Mesendoderm (in vitro differentiated cells): ENCODE data around the gene MAD1L1.

Experiments
- DNase-seq: peaks from one replicate; pipeline ENCODE4 v3.0.0; 2013
- H2AK5ac ChIP-seq: 2 replicates; pipeline ENCODE4 v1.6.1; 2013; ENCODE audit warnings: low read length, inconsistent platforms
- H2BK120ac ChIP-seq: 2 replicates; pipeline ENCODE4 v1.6.1; 2013; ENCODE audit warnings: low read depth, mild to moderate bottlenecking, low read length, moderate library complexity, mixed read lengths
- H2BK15ac ChIP-seq: replicated peaks from 2 replicates; pipeline ENCODE4 v1.6.1; 2013; ENCODE audit warnings: low read depth, mild to moderate bottlenecking, moderate library complexity
- H2BK5ac ChIP-seq: 2 replicates; pipeline ENCODE4 v1.6.1; 2013; ENCODE audit warnings: low read length, inconsistent platforms
- H3K18ac ChIP-seq: 2 replicates; pipeline ENCODE4 v1.6.1; 2013; ENCODE audit warnings: mild to moderate bottlenecking, low read length, mixed read lengths
- H3K23ac ChIP-seq: one replicate; pipeline ENCODE4 v1.6.1; 2013; ENCODE audit warnings: low read length
- H3K27ac ChIP-seq: 2 replicates; pipeline ENCODE4 v1.5.1; 2013; ENCODE audit warnings: low read depth, mild to moderate bottlenecking, inconsistent platforms, low read length, moderate library complexity
- H3K27me3 ChIP-seq: 2 replicates; pipeline ENCODE4 v1.6.1; 2013; ENCODE audit warnings: low read length, control low read depth, mild to moderate bottlenecking, inconsistent platforms; ENCODE audit not compliant: insufficient read depth, poor library complexity
- H3K36me3 ChIP-seq: 2 replicates; pipeline ENCODE4 v1.6.1; 2013; ENCODE audit warnings: low read length, inconsistent platforms; ENCODE audit not compliant: control insufficient read depth, insufficient read depth
- H3K4ac ChIP-seq: one replicate; pipeline ENCODE4 v1.6.1; 2013; ENCODE audit warnings: low read depth, mild to moderate bottlenecking, low read length, moderate library complexity
- H3K4me1 ChIP-seq: 2 replicates; pipeline ENCODE4 v1.6.1; 2013; ENCODE audit warnings: low read depth, low read length, inconsistent platforms; ENCODE audit not compliant: control insufficient read depth
- H3K4me2 ChIP-seq: 2 replicates; pipeline ENCODE4 v1.6.1; 2013; ENCODE audit warnings: low read length
- H3K4me3 ChIP-seq: 2 replicates; pipeline ENCODE4 v1.5.1; 2013; ENCODE audit warnings: mild to moderate bottlenecking, low read length
- H3K56ac ChIP-seq: one replicate; pipeline ENCODE4 v1.6.1; 2013; ENCODE audit warnings: low read length
- H3K79me1 ChIP-seq: 2 replicates; pipeline ENCODE4 v1.6.1; 2013; ENCODE audit warnings: low read length, inconsistent platforms
- H3K79me2 ChIP-seq: 2 replicates; pipeline ENCODE4 v1.6.1; 2013; ENCODE audit warnings: mild to moderate bottlenecking, low read length; ENCODE audit not compliant: control insufficient read depth, insufficient read depth
- H3K9ac ChIP-seq: 2 replicates; pipeline ENCODE4 v1.6.1; 2013; ENCODE audit warnings: low read length, inconsistent platforms
- H4K5ac ChIP-seq: one replicate; pipeline ENCODE4 v1.6.1; 2013; ENCODE audit warnings: low read length
- H4K8ac ChIP-seq: one replicate; pipeline ENCODE4 v1.6.1; 2013; ENCODE audit warnings: low read depth, mild to moderate bottlenecking, control low read depth, low read length, moderate library complexity
- WGBS: extraction: QIAGEN DNeasy Blood & Tissue Kit; methylation state at CpG from one replicate; pipeline ENCODE4 v1.1.7; 2013; ENCODE audit warnings: low lambda C conversion rate, missing lambda C conversion rate; ENCODE audit not compliant: insufficient coverage; ENCODE audit errors: extremely low coverage; 5-methylcytosine and 5-hydroxymethylcytosine counted together

The MAD1L1 gene

DNA sequence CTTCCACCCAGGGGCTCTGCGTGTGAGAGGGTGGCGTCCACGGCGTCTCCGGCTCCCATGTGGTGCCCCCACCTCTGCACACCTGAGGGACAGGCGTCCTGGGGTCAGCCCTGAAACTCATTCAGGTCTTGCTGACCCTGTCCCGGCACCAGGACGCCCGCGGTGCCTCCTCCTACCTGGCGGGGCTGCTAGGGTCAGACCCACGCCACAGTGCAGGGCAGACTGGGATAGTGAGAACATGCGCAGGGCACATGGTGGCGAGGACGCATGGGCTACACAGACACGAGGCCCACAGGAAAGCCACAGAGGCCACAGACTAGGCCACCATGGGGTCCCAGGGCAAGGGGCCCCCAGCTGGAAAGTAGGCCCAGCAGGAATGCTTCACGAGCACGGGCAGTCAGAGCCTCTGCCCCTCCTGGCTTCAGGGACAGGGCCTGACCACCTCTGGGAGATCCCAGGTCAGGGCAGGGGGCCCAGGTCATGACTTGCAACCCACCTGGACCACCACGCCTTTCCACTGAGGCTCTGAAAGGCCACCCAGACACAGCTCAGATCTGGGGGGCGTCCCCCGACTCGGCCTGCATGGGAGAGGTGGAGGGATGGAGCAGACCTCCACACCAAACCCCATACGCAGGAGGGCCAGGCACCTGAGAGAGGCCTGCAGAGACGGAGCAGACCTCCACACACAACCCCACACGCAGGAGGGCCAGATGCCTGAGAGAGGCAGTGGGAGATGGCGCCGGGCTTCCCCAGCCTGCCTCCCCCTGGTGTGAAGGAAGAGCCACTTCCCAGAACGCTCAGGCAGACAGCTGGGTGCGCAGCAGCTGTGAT, 374.1 kb downstream of the MAD1L1 start:
- H3K56ac ChIP-seq, result no peak overlapping the region
- H3K4ac ChIP-seq, result no peak overlapping the region
- no peaks in the 10 kb centered on the region for H3K36me3 ChIP-seq
- no peak overlapping the region for H2BK5ac ChIP-seq
- no peak overlapping the region for H3K9ac ChIP-seq
- H3K18ac ChIP-seq, result no peak overlapping the region
- no peak overlapping the region for H2AK5ac ChIP-seq
- no peaks in the 10 kb centered on the region for H3K79me1 ChIP-seq
- no peak overlapping the region for H4K5ac ChIP-seq
- H2BK120ac ChIP-seq, result no peak overlapping the region
- no peaks in the 10 kb centered on the region for H3K4me1 ChIP-seq
- H4K8ac ChIP-seq, result no peak overlapping the region
- H3K4me2 ChIP-seq, result no peak overlapping the region
- no CpG with 5 or more reads among the region's 29 CpGs for WGBS
- no peaks in the 10 kb centered on the region for H3K79me2 ChIP-seq
- DNase-seq, result no peak
- no peak overlapping the region for H2BK15ac ChIP-seq
- no peaks in the 10 kb centered on the region for H3K27me3 ChIP-seq
- no peak overlapping the region for H3K4me3 ChIP-seq
- no peak overlapping the region for H3K27ac ChIP-seq
- no peak overlapping the region for H3K23ac ChIP-seq

- H3K4me2 ChIP-seq, result no peak overlapping the region
- H3K23ac ChIP-seq, result no peak overlapping the region
- no peak overlapping the region for H3K4me3 ChIP-seq
- H3K36me3 ChIP-seq, result no peaks in the 10 kb centered on the region
- no peak overlapping the region for H4K8ac ChIP-seq
- no peaks in the 10 kb centered on the region for H3K79me1 ChIP-seq
- no peaks in the 10 kb centered on the region for H3K4me1 ChIP-seq
- no peak overlapping the region for H4K5ac ChIP-seq
- H3K27me3 ChIP-seq, result no peaks in the 10 kb centered on the region
- H3K27ac ChIP-seq, result no peak overlapping the region
- H3K4ac ChIP-seq, result no peak overlapping the region
- H3K18ac ChIP-seq, result no peak overlapping the region
- DNase-seq, result no peak
- no peaks in the 10 kb centered on the region for H3K79me2 ChIP-seq
- H2BK120ac ChIP-seq, result no peak overlapping the region
- H2BK5ac ChIP-seq, result no peak overlapping the region
- WGBS, result no CpG with 5 or more reads among the region's 27 CpGs
- no peak overlapping the region for H3K9ac ChIP-seq
- H2BK15ac ChIP-seq, result no peak overlapping the region
- H3K56ac ChIP-seq, result peak overlapping the region; percentile 40
- peak overlapping the region; percentile 58 for H2AK5ac ChIP-seq
These were observed 375.0 kb downstream of the MAD1L1 start for GRCh38 chr7:1857487-1858421.

GRCh38 chr7:1856888-1857441, 375.8 kb downstream of the MAD1L1 start:
- no peaks in the 10 kb centered on the region for H3K27me3 ChIP-seq
- H2BK15ac ChIP-seq, result no peak overlapping the region
- H3K4me3 ChIP-seq, result no peak overlapping the region
- H3K23ac ChIP-seq, result no peak overlapping the region
- H3K79me2 ChIP-seq, result no peaks in the 10 kb centered on the region
- H2BK5ac ChIP-seq, result peak overlapping the region; percentile 12
- WGBS, result no CpG with 5 or more reads among the region's 24 CpGs
- no peak overlapping the region for H4K5ac ChIP-seq
- no peaks in the 10 kb centered on the region for H3K36me3 ChIP-seq
- no peak overlapping the region for H3K4ac ChIP-seq
- no peaks in the 10 kb centered on the region for H3K4me1 ChIP-seq
- no peak overlapping the region for H3K4me2 ChIP-seq
- no peak overlapping the region for H2AK5ac ChIP-seq
- no peak for DNase-seq
- H3K18ac ChIP-seq, result no peak overlapping the region
- peak overlapping the region; percentile 17 for H3K27ac ChIP-seq
- no peaks in the 10 kb centered on the region for H3K79me1 ChIP-seq
- no peak overlapping the region for H4K8ac ChIP-seq
- no peak overlapping the region for H2BK120ac ChIP-seq
- no peak overlapping the region for H3K9ac ChIP-seq
- peak overlapping the region; percentile 40 for H3K56ac ChIP-seq

DNA sequence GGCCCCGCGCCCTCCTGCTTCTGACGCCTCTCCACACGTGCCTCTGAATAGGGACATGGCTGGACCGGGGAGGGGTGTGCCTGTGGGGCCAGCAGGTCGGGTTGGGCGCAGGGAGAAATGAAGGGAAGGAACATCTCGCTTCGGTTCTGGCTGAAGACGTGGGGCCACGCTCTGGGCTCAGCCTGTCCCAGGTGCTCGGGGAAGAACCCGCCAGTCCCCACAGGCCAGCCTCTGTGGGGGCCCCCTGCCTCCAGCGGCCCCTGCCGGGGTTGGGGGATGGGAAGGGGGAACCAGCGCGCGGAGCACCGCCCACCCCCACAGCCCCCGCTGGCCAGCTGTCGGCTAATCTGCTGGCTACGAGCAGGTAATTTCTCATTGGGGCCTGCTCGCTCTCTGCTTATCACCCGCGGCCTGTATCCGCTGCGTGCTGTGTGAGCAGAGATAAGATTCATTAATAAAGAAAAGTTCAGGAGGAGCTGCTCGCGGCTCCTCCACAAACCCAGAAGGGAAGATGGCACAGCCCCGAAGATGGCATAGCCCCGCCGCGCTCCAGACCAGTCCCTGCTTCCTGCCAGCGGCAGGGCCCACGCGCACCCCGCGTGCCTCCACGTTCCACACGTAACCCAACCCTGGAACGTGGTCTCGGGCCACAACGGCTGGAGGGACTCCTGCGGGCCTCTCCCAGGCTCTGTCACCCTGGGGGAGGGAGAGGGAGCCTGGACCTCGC, 376.4 kb downstream of the MAD1L1 start:
- Histone ChIP-seq H3K23ac (no peak overlapping the region), H3K79me2 (no peaks in the 10 kb centered on the region), H3K4ac (no peak overlapping the region), H3K4me2 (no peak overlapping the region), H3K18ac (no peak overlapping the region), H2BK5ac (peak overlapping the region; percentile 12), H3K27me3 (no peaks in the 10 kb centered on the region), H3K4me1 (no peaks in the 10 kb centered on the region), H3K27ac (peak overlapping the region; percentile 17), H3K36me3 (no peaks in the 10 kb centered on the region), H4K8ac (no peak overlapping the region), H2AK5ac (no peak overlapping the region), H4K5ac (no peak overlapping the region), H3K56ac (peak overlapping the region; percentile 57), H3K79me1 (no peaks in the 10 kb centered on the region), H3K9ac (no peak overlapping the region), H3K4me3 (no peak overlapping the region), H2BK15ac (no peak overlapping the region), H2BK120ac (no peak overlapping the region)
- WGBS, result no CpG with 5 or more reads among the region's 45 CpGs
- peak; percentile 66 for DNase-seq

DNA sequence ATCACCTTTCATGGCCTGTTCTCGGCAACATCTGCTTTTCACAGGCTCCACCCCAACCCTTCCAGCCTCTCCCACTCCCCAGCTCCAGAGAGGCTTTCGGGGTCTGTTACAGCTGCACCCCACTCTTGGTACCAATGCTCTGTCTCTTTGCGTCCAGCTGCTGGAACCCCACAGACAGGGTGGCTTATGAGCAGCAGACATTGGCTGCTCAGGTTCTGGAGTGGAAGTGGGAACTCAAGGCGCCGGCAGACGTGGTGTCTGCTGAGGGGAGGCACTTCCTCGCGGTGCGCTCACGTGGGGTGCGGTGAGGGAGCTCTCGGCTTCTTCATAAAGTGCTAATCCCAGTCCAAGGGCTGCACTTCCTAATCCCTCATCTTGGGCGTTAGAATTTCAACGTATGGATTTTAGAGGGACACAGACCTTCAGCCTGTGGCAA, 377.0 kb downstream of the MAD1L1 start:
- H2AK5ac ChIP-seq, result no peak overlapping the region
- no peak overlapping the region for H3K9ac ChIP-seq

More for the DNA sequence above, 377.0 kb downstream of the MAD1L1 start:
- Histone ChIP-seq H4K8ac (no peak overlapping the region), H3K18ac (no peak overlapping the region), H3K36me3 (no peaks in the 10 kb centered on the region), H3K27me3 (no peaks in the 10 kb centered on the region), H2BK120ac (no peak overlapping the region), H3K27ac (no peak overlapping the region), H3K4me3 (no peak overlapping the region), H2BK5ac (peak overlapping the region; percentile 43), H3K56ac (peak overlapping the region; percentile 31), H3K79me1 (no peaks in the 10 kb centered on the region), H3K4me1 (no peaks in the 10 kb centered on the region), H3K4ac (no peak overlapping the region), H3K23ac (no peak overlapping the region), H2BK15ac (no peak overlapping the region), H3K4me2 (no peak overlapping the region), H3K79me2 (no peaks in the 10 kb centered on the region), H4K5ac (no peak overlapping the region)
- no CpG with 5 or more reads among the region's 14 CpGs for WGBS
- no peak for DNase-seq
